Measurements from ENCODE around the gene UFC1.

Gene UFC1

DNA sequence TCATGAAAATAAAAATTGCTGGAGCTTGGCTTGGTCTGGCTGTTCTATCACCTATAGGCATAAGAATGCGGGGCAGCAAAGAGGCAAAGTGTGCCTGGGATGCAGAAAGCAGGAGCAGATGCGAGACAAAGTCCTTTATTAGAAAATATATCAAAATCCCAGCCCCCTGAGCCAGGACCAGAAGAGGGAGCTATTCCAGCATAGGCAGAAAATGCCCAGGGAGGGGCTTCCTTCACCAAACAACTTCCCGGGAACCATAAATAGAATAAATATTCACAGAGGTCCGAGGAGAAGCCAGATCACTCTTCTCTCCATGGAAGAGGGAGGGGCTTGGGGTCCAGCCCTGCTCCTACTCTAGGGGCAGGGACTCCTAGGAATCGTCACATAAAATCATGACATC is 17.4 kb downstream of the UFC1 start:
- DNase-seq (ENCODE audit: low read depth in 2 of 2) = no peak

DNA sequence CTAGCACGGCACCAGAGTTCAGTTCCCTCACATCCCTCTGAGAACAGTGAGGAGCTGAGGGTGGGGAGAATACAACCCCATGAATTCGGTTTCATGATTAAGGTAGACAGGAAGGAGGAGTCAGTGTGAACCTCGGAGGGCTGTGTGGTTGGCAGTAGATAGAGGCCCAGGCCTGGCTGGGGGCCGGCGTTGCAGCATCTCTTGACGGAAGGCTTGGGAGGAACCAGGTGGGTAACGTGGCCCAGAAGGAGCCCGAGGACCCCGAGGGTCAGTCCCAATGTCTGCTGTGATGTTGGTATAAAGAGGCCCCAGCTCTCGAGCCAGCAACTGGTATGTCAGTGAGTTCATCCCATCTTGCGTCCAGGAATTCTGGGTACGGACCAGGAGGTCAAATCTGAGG is 17.9 kb downstream of the UFC1 start:
- DNase-seq (ENCODE audit: low read depth in 2 of 2) = no peak

DNA sequence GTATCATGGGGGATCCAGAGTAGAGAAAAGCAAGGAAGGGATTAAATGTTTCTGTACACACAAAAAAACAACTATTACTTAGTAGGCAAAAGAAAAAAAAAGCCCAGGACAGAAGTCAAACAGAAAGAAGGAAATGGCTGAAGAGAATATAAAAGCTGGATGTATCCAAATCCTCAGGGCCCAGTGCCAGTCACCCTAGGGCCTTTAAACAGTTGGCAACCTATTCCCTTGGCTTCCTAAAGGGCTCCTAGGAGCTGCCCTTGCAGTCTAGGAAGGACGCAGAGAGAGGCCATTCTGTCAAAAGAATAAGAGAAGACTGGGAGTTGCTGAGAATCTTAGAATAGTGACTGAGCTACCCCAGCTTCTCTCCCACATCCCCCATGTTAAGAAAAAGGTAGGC is 18.6 kb downstream of the UFC1 start:
- no peak for DNase-seq (ENCODE audit: low read depth in 2 of 2)

DNA sequence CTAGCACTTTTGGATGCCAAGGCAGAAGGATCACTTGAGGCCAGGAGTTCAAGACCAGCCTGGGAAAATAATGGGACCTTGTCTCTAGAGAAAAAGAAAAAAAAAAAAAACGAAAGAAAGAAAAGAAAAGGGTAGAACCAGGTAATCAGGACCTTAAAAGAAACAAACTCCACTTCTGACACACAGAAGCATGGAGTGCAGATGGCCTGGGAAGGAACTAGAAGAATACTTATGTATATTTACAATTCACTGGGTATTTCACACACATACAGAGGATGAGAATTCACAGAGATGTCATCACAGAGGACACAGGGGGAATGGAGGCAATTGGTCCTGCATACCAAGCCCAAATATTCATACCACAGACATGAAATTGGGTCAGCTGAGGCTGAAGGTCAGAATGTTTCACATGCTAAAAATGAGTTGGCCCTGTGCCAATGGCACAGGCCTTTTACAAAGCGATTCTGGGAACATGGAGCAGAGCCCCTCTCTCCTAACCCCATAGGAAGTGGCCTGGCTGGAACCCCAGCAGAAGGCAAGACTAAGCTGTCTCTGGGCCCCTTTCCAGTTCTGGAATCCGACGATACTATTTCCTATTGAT is 19.1 kb downstream of the UFC1 start:
- DNase-seq (ENCODE audit: low read depth in 2 of 2) = no peak

DNA sequence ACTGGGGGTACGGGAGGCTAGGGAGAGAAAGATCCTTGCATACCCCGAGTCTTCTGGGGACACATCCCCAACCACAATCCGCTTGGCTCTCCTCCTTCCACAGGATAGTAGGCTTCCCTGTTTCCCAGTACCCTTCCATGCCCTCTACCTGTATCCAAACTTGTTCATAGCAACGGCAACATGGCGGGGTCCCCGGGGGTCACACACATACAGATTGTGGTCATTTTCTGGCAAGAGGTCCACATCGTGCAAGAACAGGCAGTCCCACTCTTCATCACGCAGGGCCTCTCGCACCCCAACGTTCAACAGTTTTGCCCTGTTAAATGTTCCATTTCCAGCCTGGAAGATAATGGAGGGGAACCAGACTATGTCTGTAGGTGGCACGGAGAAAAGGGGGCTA is 19.9 kb downstream of the UFC1 start:
- no peak for DNase-seq (ENCODE audit: low read depth in 2 of 2)

DNA sequence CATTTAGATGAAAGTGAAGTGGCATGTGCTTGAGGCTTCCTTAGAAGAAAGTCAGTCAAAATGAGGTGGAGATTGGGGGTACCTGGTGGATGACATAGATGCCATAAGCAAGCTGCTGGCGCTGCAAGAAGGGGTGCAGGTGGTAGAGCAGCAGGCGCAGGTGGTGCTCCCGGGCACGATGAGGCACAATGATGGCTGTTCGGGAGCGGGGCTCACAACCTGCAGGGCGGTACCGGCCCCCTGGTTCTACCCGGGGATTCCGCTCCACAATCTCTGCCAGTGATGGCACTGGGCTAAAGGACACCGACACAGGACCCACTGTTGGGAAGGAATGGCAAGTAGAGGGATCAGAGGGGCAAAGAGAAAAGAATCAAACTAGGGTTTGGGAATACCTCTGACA is 21.1 kb downstream of the UFC1 start:
- DNase-seq (ENCODE audit: low read depth in 2 of 2) = no peak

DNA sequence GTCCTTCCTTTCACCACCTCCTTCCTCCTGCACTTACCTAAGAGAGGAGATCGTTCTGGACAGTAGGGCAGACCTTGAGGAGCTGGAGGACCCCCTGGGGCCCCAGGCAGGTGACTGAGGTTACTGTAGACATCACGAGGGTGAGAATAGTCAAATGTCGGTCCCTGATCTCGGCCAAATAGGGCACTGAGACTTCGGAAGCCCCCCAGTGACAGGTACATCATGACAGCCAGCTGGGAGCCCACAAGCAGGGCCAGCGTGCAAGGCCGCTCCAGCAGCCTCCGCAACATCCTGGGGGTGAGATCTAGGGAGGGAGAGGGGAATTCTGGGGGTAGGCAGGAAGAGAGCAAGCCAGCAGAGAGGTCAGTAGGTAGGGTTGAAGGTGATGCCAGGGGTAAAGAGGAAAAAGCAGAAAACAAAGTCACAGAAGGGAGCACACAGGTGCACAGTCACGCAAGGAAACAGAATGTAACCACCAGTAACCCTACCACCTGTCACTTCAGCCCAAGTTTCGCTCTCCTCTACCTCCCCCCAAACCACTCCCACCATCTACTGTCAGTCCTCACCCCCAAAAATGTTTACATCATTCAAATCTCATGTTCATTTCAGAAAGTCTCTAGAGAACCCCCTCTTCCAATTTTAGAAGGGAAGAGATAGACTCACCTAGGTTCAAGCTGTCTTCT is 22.1 kb downstream of the UFC1 start:
- DNase-seq (ENCODE audit: low read depth in 2 of 2) = no peak

DNA sequence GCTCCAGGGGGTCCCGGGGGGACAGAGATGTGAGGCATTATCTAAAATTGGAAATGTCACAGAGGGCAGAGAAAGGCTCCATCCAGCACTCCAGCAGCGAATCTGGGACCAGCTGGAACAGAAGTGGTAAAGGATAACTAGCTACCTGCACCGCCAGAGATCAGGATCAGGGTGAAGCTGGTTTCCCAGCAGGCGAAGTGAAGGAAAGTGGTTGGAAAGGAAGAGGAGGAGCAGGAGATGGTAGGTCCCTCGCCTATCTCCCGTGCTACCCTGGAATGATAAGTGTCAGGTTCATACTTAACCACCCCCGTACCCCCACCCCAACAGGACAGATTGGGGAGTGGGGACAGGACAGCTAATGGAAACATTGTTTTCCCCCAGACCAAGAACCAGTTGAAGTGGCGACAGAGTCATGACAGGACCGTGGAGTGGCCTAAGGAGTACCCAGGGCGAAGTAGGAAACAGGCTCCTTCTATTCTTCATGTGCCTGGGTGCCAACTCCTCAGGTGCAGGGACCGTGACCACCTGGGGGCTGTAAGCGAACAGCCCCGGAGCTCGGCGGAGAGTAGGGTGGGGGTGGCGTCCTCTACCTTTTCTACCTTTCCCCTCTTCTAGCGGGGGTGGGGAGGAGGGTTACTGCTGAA is 22.8 kb downstream of the UFC1 start:
- DNase-seq (ENCODE audit: low read depth in 2 of 2) = no peak

DNA sequence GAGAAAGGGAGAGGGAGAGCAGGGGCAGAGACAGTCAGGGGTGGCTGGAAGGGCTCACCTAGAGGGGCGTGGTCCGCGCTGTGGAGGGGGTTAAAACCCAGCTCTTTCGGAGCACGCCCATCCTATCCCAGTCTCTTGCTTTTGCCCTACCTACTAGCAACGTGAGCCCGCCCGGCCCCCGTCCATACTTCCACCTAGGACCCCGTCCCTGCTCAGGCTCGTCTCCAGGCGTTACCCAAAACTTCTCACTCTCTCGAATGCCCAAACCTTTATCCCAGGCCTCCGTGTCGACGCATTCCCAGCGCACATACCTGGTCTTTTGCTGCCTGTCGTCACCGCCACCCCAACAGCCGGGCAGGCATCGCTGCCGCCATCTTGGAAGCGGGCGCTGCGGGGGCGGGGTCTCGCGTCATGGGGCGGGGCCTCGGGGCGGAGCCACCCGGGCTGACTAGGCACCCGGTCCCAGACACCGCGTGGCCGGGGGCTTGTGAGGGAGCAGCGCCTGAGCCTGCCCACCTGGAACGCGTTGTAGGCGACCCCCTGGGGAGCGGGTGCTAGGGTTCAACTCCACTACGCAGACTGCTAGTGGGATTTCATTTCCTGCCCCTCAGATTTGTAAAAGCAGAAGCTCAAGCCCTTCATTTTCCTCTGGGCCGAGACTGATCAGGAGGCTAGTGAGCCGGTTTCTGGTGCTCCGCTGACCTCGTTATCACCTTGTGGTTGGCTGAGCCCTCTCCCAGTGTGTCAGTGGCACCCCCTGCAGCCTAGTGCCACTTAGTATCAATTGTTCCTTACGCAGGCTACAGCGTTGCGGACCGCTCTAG is 23.5 kb downstream of the UFC1 start, which contains the start of gene B4GALT3:
Gene B4GALT3, minus strand, starts transcription at position 396 of the 824 bp plus-strand sequence. CDS start 1,447 bp downstream, outside the sequence.
- DNase-seq (ENCODE audit: low read depth in 2 of 2) = peak; percentile 88 to 97

DNA sequence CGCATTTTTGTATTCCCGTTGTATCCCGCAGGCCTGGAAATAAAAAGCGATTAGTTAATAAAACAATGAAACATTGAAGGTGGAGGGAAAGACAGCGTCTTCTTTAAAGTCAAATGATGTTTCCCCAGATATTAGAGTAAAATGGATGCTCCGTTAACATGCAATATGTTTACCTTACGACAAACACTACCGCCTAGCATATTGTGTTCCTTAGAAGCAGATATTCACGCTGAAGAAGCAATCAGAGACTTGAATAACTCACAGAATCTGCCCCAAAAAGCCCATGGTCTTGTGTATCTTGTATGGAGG is 24.1 kb downstream of the UFC1 start:
- no peak for DNase-seq (ENCODE audit: low read depth in 2 of 2)

DNA sequence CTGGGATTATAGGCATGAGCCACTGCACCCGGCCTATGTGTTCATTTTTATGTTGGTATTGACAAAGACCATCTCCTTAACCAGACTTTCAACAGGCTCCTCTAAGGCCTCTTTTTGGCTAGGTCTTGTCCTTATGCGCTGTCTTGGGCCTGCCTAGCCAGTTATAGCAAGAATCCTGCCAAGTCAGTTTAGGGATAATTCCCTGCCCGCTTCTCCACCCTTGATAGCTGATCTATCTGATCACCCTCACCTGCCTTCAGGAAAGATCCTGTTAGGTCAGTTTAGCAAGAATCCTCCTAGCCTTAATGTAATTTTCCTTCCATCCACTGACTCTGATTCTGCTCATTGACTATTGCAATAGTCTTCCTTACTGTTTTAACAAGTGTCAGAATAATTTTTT is 25.9 kb downstream of the UFC1 start:
- DNase-seq (ENCODE audit: low read depth in 2 of 2) = no peak

DNA sequence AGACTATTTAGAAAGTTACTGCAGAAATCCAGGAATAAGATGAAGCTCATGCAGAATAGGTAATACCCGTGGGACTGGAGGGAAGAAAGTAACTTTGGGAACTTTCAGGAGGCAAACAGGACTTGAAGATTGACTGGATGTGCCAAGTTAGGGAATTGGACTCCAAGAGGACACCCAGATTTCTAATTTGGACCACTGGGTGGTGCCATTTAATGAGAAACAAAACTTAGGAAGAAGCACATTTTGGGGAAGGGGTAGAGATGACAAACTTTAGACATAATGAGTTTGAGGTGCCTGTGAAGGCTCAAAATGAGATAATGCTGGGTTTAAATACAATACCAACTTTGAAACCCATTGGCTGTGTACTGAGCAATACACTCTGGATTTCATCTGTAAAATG is 26.9 kb downstream of the UFC1 start:
- no peak for DNase-seq (ENCODE audit: low read depth in 2 of 2)

DNA sequence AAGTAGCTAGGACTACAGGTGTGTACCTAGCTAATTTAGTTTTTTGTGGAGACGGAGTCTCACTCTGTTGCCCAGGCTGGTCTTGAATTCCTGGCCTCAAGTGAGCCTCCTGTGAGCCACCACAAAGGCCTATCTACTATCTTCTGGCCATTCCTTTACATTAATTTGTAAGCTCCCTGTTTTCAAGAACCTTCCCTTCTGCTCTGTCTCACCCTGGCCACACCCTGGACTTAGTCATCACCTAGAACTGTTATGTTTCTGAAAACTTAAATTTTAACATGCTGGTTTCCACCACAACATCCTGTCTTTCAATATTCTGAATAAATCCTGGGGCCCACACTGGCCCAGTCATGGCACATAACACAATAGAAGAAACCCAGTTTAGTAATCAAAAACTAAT is 28.4 kb downstream of the UFC1 start:
- peak; percentile 51 to 52 for DNase-seq (ENCODE audit: low read depth in 2 of 2)

DNA sequence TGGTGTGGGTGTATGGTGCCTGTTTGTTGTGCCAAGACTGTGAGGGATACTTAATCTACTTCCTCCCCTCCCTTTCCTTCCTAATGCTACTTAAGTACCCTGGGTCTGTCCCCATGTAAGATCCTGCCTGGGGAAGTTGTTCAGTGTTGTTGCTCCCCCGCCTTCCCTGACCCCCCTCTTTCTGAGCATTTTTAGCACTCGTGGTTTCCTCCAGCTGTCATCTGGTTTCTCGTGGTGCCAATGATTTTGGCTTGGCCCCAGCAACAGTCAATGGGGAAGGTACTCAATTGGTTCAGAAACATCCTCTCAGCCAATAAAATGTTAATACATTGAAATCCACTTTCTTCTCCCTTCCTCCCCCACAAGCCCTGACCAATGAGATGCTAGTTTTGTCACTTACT is 31.5 kb downstream of the UFC1 start:
- peak; percentile 44 to 59 for DNase-seq (ENCODE audit: low read depth in 2 of 2)

DNA sequence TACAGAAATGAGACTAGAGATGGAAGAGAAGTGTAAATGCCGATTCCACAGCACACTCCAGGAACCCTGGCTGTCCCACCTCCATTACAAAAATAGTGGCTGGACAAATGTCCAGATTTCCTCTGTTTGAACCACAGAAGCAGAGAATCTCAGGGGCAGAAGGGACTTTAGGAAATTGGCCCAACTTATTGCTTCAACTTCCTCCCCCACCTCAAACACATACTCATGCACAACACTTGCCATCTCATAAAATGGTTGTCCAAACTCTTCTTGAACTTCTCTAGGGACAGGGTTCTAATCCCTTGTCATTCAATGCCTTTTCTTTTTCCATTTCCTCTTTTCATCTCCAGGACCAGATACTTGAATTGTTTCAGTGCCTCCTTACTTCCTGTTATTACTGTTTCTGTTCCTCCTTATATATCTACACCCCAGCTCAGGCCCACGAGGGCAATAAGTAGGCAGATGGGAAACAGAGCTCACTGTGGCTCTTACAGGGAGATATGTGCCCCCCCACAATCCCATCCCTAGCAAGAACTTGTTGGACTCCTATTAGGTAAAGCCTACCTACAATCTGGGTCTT is 32.0 kb downstream of the UFC1 start:
- no peak for DNase-seq (ENCODE audit: low read depth in 2 of 2)

DNA sequence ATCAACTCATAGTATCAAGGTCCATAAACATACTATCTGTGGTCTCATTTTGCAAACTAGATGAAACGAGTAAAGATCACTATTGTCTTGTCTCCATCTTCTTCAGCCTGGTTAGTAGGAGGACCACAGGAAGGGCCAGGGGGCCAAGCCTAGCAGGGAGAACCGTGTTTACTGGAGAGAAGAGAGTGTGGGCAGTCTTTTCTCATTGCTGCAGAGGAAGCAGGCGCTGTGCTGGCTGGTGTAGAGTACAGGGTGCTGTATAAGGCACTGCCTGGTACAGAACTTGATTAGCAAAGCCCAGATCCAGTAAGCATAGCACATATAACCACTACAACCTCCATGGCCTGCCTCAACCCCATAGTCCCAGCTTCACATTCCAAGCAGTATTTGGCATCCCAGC is 33.5 kb downstream of the UFC1 start:
- DNase-seq (ENCODE audit: low read depth in 2 of 2) = no peak

DNA sequence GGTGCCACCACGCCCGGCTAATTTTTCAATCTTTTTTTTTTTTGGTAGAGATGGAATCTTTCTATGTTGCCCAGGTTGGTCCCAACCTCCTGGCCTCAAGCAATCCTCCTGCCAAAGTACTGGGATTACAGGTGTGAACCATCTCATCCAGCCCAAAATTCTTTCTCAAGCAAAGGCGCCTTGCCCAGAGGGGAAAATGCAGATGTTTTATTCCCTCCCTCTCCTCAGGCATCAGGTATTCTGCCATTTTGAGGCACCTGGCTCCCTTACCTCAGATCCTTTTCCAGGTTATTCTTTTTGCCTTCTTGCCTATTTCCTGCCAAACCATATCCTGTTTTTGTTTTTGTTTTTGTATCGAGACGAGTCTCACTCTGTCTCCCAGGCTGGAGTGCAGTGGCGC is 34.6 kb downstream of the UFC1 start:
- DNase-seq (ENCODE audit: low read depth in 2 of 2) = no peak

DNA sequence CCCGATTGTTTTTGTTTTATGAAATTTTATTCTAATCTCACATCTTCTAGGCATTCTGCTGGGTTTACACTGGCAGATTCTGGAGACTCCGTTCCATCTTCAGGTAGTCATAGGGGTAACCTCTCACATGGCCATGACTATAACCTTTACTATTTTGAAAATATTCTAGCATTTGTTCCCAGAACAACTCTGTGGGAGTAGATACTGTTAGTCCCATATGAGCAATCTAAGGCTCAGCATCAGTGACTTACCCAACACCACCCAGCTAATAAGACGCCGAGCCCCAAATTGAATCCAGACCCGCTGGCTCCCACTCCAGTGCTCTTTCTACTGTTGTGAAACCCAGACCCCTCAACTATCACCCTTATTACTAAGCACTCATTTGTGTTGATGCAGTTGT is 35.3 kb downstream of the UFC1 start:
- DNase-seq (ENCODE audit: low read depth in 2 of 2) = no peak

DNA sequence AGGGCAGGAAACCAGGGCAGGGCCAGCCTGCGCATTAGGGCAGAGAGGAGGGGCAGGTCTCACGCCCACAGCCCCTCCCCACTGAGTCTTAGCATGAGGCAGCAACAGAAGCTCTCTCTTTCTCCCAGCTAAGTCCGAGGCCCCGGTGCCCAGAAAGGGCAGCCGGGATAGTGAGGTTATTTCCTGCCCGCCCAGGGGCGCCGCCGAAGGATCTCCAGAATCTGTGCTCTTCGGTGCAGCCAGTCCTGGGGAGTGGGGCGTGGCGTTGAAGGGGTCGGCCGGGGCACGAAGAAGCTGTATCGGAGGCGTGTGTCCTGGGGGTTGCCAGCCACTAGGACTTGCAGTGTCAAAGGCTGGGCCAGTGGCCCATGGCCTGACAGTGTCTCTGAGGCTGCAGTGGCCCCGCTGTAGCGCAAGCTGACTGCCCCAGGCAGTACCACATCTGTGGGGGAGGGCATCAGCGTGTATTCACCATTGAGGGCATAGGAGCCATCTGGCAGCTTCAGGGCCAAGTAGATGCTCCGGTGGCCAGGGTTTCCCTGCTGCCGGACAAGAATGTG is 37.3 kb downstream of the UFC1 start:
- DNase-seq (ENCODE audit: low read depth in 2 of 2) = no peak

DNA sequence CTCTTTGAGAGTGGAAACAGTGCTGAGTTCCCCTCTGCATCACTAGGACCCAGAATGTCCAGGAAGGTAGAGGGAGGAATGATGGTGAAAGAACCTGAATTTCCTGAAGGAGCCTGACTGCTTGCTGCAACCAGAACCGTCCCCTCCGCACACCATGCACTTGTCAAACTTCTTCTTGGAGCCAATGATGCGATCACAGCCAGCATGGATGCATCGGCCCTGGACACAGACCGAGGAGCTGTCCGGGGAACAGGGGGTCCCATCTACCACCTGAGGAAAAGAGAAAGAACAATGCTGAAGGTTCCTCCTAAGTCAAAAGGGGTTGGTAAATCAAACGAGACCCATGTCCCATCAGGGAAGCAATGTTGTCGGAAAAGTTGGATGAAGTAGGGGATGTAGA is 38.2 kb downstream of the UFC1 start:
- no peak for DNase-seq (ENCODE audit: low read depth in 2 of 2)

DNA sequence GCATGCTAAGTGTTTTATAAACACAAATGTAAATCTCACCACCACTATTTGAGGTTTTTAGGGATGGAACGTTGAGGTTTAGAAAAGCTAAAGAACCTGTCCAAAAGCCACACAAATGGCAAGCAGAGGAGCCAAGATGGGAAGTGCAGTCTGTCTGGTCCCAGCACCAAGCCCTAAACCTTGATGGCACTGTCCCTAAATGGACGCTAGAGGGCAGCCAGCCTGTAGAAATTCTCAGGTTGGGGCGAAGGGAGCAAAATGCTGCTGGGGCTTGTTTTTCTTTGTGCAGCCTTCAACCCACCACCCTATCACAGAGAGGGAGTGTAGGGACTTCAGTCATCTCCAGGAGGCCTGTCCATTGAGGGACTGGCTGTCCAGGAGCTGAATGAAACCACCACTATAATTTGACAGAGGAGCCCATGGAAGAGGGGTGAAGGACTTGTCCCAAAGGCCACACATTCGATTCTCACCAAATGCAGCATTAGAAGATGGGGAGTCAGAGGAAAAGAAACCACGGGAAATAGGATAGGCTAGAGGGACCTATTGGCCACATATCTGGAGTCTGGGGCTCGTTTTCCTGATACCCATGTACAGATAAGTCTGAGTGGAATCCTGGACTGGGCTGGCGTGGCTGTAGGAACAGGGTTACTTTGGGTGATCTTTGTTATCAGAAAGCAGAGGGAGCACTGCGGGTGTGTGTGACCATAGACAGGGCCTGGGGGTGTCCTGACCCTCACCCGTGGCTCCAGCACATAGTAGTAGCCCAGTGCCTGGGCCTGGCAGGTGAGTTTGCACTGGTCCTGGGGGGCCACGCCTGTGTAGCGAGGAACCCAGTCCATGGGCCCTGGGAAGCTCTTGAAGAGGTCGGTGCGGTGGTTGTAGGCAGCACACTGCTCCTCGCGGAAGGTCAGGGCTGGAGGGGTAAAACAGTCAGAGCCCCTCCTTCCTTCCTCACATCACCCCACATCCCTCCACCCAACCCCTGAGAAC is 39.0 kb downstream of the UFC1 start:
- DNase-seq (ENCODE audit: low read depth in 2 of 2) = peak; percentile 47 to 53

Data from stimulated activated CD4-positive, alpha-beta T cell treated with anti-CD3 and anti-CD28 coated beads, Interleukin-15, amount 100 ng/mL, for 48 hours (primary cell).